Karpas-422 (cell line): ENCODE measurements around the gene NOC2L. TPM values are rescaled to one million over a fixed set of nuclear protein-coding genes. Genes with fewer than 3 reads are reported as not detected.

Experiments used
- DNase-seq: peaks from one replicate; pipeline ENCODE4 v3.0.0-alpha.2; 2015
- H2AFZ ChIP-seq: fragments of 200-600 bp; sonication (generic); 2 replicates; pipeline ENCODE4 v1.6.1; 2014; ENCODE audit warnings: antibody characterized with exemption, low read length, mixed read lengths
- H3K27ac ChIP-seq: fragments of 200-600 bp; sonication (generic); 2 replicates; pipeline ENCODE4 v1.5.1; 2014; ENCODE audit warnings: mild to moderate bottlenecking, low read length, moderate library complexity
- H3K27me3 ChIP-seq: fragments of 200-600 bp; sonication (generic); 2 replicates; pipeline ENCODE4 v1.6.1; 2014; ENCODE audit warnings: low read length, mixed read lengths
- H3K36me3 ChIP-seq: fragments of 200-600 bp; sonication (generic); 2 replicates; pipeline ENCODE4 v1.6.1; 2014; ENCODE audit warnings: low read length, mixed read lengths; ENCODE audit not compliant: insufficient read depth
- H3K4me1 ChIP-seq: fragments of 200-600 bp; sonication (generic); 2 replicates; pipeline ENCODE4 v1.6.1; 2014; ENCODE audit warnings: mild to moderate bottlenecking, low read length, mixed read lengths
- H3K4me2 ChIP-seq: fragments of 200-600 bp; sonication (generic); 2 replicates; pipeline ENCODE4 v1.6.1; 2014; ENCODE audit warnings: low read length, low read depth, mild to moderate bottlenecking; ENCODE audit not compliant: poor library complexity, severe bottlenecking
- H3K4me3 ChIP-seq: fragments of 200-600 bp; sonication (generic); 2 replicates; pipeline ENCODE4 v1.5.1; 2014; ENCODE audit warnings: mild to moderate bottlenecking, antibody characterized with exemption, low read length, mixed read lengths
- H3K79me2 ChIP-seq: fragments of 200-600 bp; sonication (generic); 2 replicates; pipeline ENCODE4 v1.6.1; 2014; ENCODE audit warnings: mild to moderate bottlenecking, low read length, mixed read lengths
- H3K9ac ChIP-seq: fragments of 200-600 bp; sonication (generic); 2 replicates; pipeline ENCODE4 v1.6.0; 2014; ENCODE audit warnings: low read length
- H3K9me2 ChIP-seq: fragments of 200-600 bp; sonication (generic), shearing (Covaris generic); replicated peaks from 2 replicates; pipeline ENCODE4 v1.6.0; 2014; ENCODE audit warnings: mild to moderate bottlenecking, low read length, moderate library complexity; ENCODE audit not compliant: insufficient read depth
- H3K9me3 ChIP-seq: fragments of 300-700, 200-600 bp; sonication (generic); 2 replicates; pipeline ENCODE4 v1.6.1; 2014; ENCODE audit warnings: low read length, mixed read lengths
- H4K20me1 ChIP-seq: fragments of 200-600 bp; sonication (generic); 2 replicates; pipeline ENCODE4 v1.6.1; 2014; ENCODE audit warnings: mild to moderate bottlenecking, antibody characterized with exemption, low read length, low read depth; ENCODE audit not compliant: insufficient read depth
- total RNA-seq: library from RNA; depleted of rRNA; stranded (reverse); fragments of >200 nt; shearing (Covaris generic); gene quantifications from 2 replicates; pipeline ENCODE4 v1.2.3, GENCODE V29; 2014; ENCODE audit warnings: low replicate concordance

Gene NOC2L
- total RNA-seq, 1 experiment from 2014 or later, result 32.5 TPM

- Histone ChIP-seq H3K9ac (no peak overlapping the region), H3K4me3 (no peak overlapping the region), H2AFZ (no peak overlapping the region), H4K20me1 (no peaks in the 10 kb centered on the region), H3K79me2 (no peaks in the 10 kb centered on the region), H3K27me3 (no peaks in the 10 kb centered on the region), H3K4me2 (no peak overlapping the region), H3K9me3 (no peaks in the 10 kb centered on the region), H3K36me3 (no peaks in the 10 kb centered on the region), H3K9me2 (no peaks in the 10 kb centered on the region), H3K27ac (no peak overlapping the region), H3K4me1 (peaks cover 8% of the 10 kb centered on the region)
- DNase-seq, result peak; percentile 70
Observed at GRCh38 chr1:906600-907420, 52.2 kb downstream of the NOC2L start.

- no peak for DNase-seq
- no peaks in the 10 kb centered on the region for H3K79me2 ChIP-seq
- H3K4me2 ChIP-seq, result no peak overlapping the region
- H3K27me3 ChIP-seq, result no peaks in the 10 kb centered on the region
- peaks cover 8% of the 10 kb centered on the region for H3K4me1 ChIP-seq
- no peak overlapping the region for H3K9ac ChIP-seq
- no peak overlapping the region for H3K4me3 ChIP-seq
- H4K20me1 ChIP-seq, result no peaks in the 10 kb centered on the region
- H2AFZ ChIP-seq, result no peak overlapping the region
- H3K36me3 ChIP-seq, result no peaks in the 10 kb centered on the region
- no peak overlapping the region for H3K27ac ChIP-seq
- H3K9me3 ChIP-seq, result no peaks in the 10 kb centered on the region
- no peaks in the 10 kb centered on the region for H3K9me2 ChIP-seq
Observed at GRCh38 chr1:905811-906599, 53.1 kb downstream of the NOC2L start.

GRCh38 chr1:905071-905749 lies 53.8 kb downstream of the NOC2L start:
- H3K4me2 ChIP-seq, result peak overlapping the region; percentile 57
- no peak overlapping the region for H3K27ac ChIP-seq
- no peak overlapping the region for H2AFZ ChIP-seq
- H4K20me1 ChIP-seq, result no peaks in the 10 kb centered on the region
- no peaks in the 10 kb centered on the region for H3K9me3 ChIP-seq
- no peaks in the 10 kb centered on the region for H3K79me2 ChIP-seq
- no peaks in the 10 kb centered on the region for H3K9me2 ChIP-seq
- peak; percentile 75 for DNase-seq
- H3K4me1 ChIP-seq, result peaks cover 8% of the 10 kb centered on the region
- H3K4me3 ChIP-seq, result peak overlapping the region; percentile 42; the same call in 1 of the 2 replicates
- peak overlapping the region; percentile 38 for H3K9ac ChIP-seq
- no peaks in the 10 kb centered on the region for H3K27me3 ChIP-seq
- no peaks in the 10 kb centered on the region for H3K36me3 ChIP-seq

- Histone ChIP-seq H3K27ac (no peak overlapping the region), H3K4me3 (peak overlapping the region; percentile 42; the same call in 1 of the 2 replicates), H3K36me3 (no peaks in the 10 kb centered on the region), H3K9me3 (no peaks in the 10 kb centered on the region), H2AFZ (no peak overlapping the region), H3K4me2 (peak overlapping the region; percentile 57), H3K27me3 (no peaks in the 10 kb centered on the region), H3K79me2 (no peaks in the 10 kb centered on the region), H3K9me2 (no peaks in the 10 kb centered on the region), H4K20me1 (no peaks in the 10 kb centered on the region), H3K9ac (peak overlapping the region; percentile 38), H3K4me1 (peaks cover 8% of the 10 kb centered on the region)
- DNase-seq, result peak; percentile 94
Observed at GRCh38 chr1:904310-904950, 54.6 kb downstream of the NOC2L start.

- Histone ChIP-seq H3K9me3 (no peaks in the 10 kb centered on the region), H3K27ac (no peak overlapping the region), H4K20me1 (no peaks in the 10 kb centered on the region), H3K4me3 (no peak overlapping the region), H3K9me2 (no peaks in the 10 kb centered on the region), H2AFZ (no peak overlapping the region), H3K4me2 (no peak overlapping the region), H3K4me1 (peaks cover 8% of the 10 kb centered on the region), H3K36me3 (no peaks in the 10 kb centered on the region), H3K9ac (0 out of 2 replicates have a peak overlapping the region, but pooled peaks have one; percentile 43), H3K79me2 (no peaks in the 10 kb centered on the region), H3K27me3 (no peaks in the 10 kb centered on the region)
- DNase-seq, result no peak
Observed at GRCh38 chr1:903721-904271, 55.3 kb downstream of the NOC2L start.

GRCh38 chr1:903305-903704 lies 55.8 kb downstream of the NOC2L start:
- Histone ChIP-seq H3K4me2 (no peak overlapping the region), H3K79me2 (no peaks in the 10 kb centered on the region), H3K9me2 (no peaks in the 10 kb centered on the region), H3K4me3 (no peak overlapping the region), H3K27me3 (no peaks in the 10 kb centered on the region), H3K4me1 (peaks cover 8% of the 10 kb centered on the region), H2AFZ (no peak overlapping the region), H3K9ac (no peak overlapping the region), H3K36me3 (no peaks in the 10 kb centered on the region), H3K27ac (no peak overlapping the region), H4K20me1 (no peaks in the 10 kb centered on the region), H3K9me3 (no peaks in the 10 kb centered on the region)
- no peak for DNase-seq

GRCh38 chr1:902802-903201 lies 56.3 kb downstream of the NOC2L start:
- Histone ChIP-seq H3K9ac (no peak overlapping the region), H3K27me3 (no peaks in the 10 kb centered on the region)
- DNase-seq, result no peak

More at GRCh38 chr1:902802-903201, 56.3 kb downstream of the NOC2L start:
- no peak overlapping the region for H3K27ac ChIP-seq
- H3K4me3 ChIP-seq, result no peak overlapping the region
- no peaks in the 10 kb centered on the region for H3K79me2 ChIP-seq
- H3K4me2 ChIP-seq, result no peak overlapping the region
- H3K4me1 ChIP-seq, result peaks cover 8% of the 10 kb centered on the region
- no peak overlapping the region for H2AFZ ChIP-seq
- H3K9me3 ChIP-seq, result no peaks in the 10 kb centered on the region
- H4K20me1 ChIP-seq, result no peaks in the 10 kb centered on the region
- no peaks in the 10 kb centered on the region for H3K36me3 ChIP-seq
- H3K9me2 ChIP-seq, result no peaks in the 10 kb centered on the region
